Measurements from ENCODE around the gene C7orf25.
"Not testable (repeated sequence)": the region's sequence is repeated elsewhere in the genome, so short reads cannot be mapped to it uniquely, and the experiment has no call there.

C7orf25 gene

GRCh38 chr7:42928754-42929153 lies 16.9 kb upstream of the C7orf25 start:
- DNase-seq: no peak

DNA sequence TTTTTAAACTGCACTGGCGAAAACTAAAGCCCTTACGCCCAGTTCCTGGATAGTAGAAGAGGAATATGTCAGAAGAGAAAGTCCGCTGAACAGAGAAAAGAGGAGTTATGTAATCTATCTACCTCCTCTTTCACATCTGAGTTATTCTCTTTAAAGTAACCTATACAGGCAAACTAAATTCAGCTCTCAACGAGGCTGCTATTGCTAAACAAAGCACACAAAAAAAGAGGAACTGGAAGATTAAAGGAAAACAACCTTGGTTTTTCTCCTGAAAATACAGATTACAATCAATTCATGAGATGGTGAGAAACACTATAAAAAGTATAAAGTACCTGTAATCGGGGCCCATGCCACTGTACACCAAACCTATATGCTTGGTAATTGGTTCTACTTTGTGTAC lies 14.3 kb upstream of the C7orf25 start:
- no peak for DNase-seq

- DNase-seq: no peak
Observed at GRCh38 chr7:42925630-42926029, 13.8 kb upstream of the C7orf25 start.

GRCh38 chr7:42924223-42924838 lies 12.5 kb upstream of the C7orf25 start:
- no peak for DNase-seq

- DNase-seq: no peak
Observed at GRCh38 chr7:42922017-42922753, 10.3 kb upstream of the C7orf25 start.

GRCh38 chr7:42915356-42915755 lies 3.5 kb upstream of the C7orf25 start:
- peak; percentile 54 for DNase-seq

DNA sequence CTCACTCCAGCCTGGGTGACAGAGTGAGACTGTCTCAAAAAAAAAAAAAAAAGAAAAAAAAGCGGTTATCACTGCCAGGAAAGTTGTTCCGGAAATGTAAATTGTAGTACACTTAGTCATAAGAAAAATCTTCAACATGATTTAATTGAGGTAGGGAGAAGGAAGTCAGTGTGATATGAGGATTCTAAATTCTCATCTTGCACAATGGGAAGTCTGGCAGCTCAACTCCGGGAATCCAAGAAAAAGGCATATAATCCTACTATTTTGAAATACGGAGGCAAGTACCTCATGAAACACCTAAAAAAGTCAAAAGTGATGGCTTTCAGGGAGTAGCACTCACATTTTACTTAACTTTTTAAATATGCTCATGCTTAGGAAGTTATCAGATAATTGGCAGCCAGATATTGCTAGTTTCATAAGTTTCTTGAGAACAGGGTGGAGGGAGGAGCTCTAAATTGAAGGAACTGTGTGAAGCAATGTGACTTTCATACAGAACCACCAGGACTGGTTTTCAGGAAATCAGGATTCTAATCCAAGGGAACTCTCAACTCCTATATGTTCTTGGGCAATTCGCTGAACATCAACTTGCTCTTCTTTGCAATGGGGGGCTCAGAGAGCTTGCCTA lies 2.7 kb upstream of the C7orf25 start:
- DNase-seq: peak; percentile 80

GRCh38 chr7:42914009-42914408 lies 2.1 kb upstream of the C7orf25 start:
- DNase-seq: no peak

GRCh38 chr7:42913591-42913990 lies 1.7 kb upstream of the C7orf25 start:
- peak; percentile 20 for DNase-seq

- DNase-seq: no peak
Observed at GRCh38 chr7:42910306-42910705, 1.6 kb downstream of the C7orf25 start.

GRCh38 chr7:42907316-42907715 lies 4.6 kb downstream of the C7orf25 start:
- no peak for DNase-seq

GRCh38 chr7:42906181-42906580 lies 5.7 kb downstream of the C7orf25 start:
- DNase-seq: no peak

DNA sequence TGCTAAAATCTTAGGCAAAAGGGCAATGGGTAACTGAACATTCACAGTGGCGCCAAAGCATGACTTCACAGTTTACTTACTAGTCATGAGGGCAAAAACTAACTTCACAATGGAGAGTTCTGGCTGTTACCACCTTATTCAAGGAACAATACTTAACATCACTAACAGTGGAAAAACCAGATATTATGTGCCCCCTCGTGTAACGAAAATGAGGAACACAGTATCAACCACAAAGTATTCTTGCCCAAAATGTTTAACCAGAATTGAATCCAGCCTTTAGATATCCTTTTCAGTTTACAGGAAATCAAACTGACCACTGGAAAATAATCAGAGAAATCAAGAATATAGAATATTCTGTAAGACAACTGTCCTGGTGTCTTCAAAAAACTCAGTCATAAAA lies 9.5 kb downstream of the C7orf25 start:
- DNase-seq: no peak

- DNase-seq: no peak
Observed at GRCh38 chr7:42900842-42901241, 11.0 kb downstream of the C7orf25 start.

GRCh38 chr7:42893346-42894240 lies 18.3 kb downstream of the C7orf25 start:
- DNase-seq: no peak

DNA sequence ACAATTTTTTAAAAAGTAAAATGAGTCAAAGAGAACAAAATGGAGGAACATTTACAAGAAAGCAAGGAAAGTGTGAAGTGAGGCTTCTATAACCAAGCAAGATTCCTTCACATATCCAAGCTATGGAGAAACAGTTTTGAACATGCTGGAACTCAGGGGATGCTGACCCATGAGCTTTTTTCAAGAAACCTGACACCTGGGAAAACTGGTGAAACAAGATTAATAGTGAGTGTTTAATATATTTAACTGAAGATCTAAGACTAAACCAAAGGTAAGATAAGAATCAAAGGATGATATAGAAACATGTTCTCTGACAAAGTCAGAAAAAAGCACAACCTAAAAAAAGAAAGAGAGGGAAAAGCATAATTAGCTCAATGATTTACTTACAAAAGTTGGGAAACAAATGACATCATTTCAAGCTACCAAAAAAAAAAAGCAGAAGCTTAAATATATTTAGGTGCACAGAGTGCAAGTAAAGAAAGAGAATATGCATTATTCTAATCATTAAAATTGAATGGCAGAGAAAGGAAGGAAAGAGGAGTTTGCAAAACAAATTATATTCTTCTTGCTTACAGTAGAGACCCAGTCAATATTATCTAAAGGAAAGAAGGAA lies 24.9 kb downstream of the C7orf25 start:
- DNase-seq: no peak

DNA sequence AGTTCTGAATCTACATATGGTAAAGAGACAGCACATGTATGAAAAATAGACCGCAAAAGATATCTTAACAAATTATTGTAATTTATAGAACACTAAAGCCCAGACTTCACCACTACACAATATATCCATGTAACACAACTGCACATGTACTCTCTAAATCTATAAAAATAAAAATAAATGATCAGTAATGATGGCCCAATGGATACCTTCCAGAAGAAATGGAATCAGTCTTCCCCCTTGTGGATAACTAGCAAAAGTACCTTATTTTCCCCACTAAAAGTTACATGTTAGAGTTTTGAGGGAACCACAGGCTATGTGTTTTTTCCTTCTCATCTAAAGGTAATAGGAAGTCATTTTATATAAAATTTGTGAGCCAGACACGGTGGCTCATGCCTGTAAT lies 25.7 kb downstream of the C7orf25 start:
- no peak for DNase-seq

GRCh38 chr7:42885183-42885582 lies 26.7 kb downstream of the C7orf25 start:
- DNase-seq: not testable (repeated sequence)

DNA sequence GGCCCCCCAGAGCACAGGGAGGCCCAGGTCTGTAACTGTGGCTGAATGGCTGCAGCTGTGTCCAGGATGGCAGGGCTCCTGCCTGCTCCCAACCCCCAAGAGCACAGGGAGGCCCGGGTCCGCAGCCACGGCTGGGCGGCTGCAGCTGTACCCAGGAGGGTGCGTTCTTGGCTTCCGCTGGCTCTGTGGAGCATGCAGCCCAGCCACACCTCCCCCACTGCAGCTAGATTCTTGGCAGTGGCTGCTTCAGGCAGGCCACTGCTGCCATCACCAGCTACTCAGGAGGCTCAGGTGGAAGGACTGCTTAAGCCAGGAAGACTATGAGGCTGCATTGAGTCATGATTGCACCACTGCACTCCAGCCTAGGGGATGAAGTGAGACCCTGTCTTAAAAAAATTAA lies 27.9 kb downstream of the C7orf25 start:
- peak; percentile 19 for DNase-seq

DNA sequence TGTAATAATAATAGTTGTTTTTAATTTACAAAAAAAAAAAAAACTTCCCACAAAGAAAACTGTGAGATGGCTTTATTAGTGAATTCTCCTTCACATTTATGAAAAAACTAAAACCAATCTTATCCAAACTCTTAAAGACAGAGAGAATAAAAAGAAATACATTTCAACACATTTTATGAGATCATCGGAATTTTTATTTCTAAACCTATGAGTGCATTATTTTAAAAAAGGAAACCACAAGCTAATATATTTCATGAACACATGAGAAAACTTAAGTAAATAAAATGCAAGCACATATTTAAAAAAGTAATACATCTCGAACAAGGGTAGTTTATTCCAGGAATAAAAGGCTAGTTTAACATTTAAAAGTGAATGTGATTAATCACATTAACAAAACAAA lies 31.5 kb downstream of the C7orf25 start:
- DNase-seq: no peak

DNA sequence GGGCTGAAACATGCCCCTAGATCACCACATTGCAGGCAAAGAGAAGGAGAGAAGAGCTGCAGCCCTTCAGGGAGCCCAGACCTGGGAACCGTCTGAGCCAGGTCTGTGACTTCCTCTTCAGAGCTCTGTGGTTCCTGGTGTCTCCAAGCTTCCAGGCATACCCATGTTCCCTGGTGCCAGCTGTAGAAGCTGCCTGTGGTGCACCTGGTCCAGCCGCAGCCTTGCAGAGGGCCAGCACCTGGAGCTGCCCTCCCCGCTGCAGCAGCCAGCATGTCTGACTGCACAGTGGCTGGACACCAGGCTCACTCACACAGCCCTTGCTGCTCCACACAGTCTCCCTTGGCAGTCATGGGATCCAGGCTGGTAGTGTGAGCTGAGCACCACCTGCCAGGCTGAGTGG lies 33.6 kb downstream of the C7orf25 start:
- DNase-seq: no peak

DNA sequence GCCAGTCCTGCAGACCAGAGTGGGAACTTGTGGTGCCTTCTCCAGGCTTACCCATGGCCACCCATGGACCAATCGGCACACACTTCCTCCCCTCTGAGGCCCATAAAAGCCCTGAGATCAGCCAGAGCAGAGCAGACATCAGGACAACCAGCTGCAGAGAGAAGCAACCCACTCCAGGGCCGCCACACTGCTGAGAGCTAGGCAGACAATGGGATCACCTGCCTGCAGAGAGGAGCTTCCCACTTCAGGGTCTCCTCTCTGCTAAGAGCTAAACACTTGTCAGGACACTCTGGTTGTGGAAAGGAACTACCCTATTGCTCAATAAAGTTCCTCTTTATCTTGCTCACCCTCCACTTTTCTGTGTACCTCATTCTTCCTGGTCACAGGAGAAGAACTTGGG lies 34.0 kb downstream of the C7orf25 start:
- no peak for DNase-seq
